Prostate gland (tissue), 2 donors: ENCODE results near the gene IMMP2L.

Experiments used
- CTCF ChIP-seq, 4 experiments: fragments of 200-600 bp in 2 of 4; fragments of 450-650 bp in 2 of 4; sonication (generic) in 2 of 4; IDR thresholded peaks; 1 replicate in 3 of 4; 2 replicates in 1 of 4; pipeline ENCODE4 v1.5.1; 2016 to 2019; ENCODE audit warnings: antibody characterized with exemption in 4 of 4, mild to moderate bottlenecking in 2 of 4, moderate library complexity in 2 of 4
- POLR2A ChIP-seq: fragments of 450-650 bp; IDR thresholded peaks from one replicate; pipeline ENCODE4 v1.6.1; 2016; ENCODE audit warnings: antibody characterized with exemption, mild to moderate bottlenecking
- POLR2AphosphoS5 ChIP-seq: sonication (generic); formaldehyde crosslinking; IDR thresholded peaks from one replicate; pipeline ENCODE4 v1.6.1; 2017; ENCODE audit warnings: antibody characterized with exemption

- TF ChIP-seq CTCF (IDR thresholded peaks at IDR 0.05) (no peak), POLR2A (no peak), POLR2AphosphoS5 (no peak)
These were observed 790.6 kb downstream of the IMMP2L start for GRCh38 chr7:110771717-110772116.
